ENCODE results near the gene PTPRC.
A peak's percentile ranks its signal among the peaks of the same experiment; 100 is the strongest.

PTPRC gene

GRCh38 chr1:198682850-198683249 is 44.0 kb downstream of the PTPRC start:
- ChIA-PET POLR2A (no interaction called here), CTCF (interaction anchor here (0.6 to 1.9 kb wide), 6 partner anchors 13 to 1161 kb away, joined by 3 to 6 read pairs (median 4); no protein-coding TSS in a partner anchor)
- H3K4me1 ChIP-seq (ENCODE audit: control insufficient read depth, insufficient read depth, low read length) = peaks cover 2% of the 10 kb centered on the region; the same call in 1 of the 2 replicates
- H3K36me3 ChIP-seq (ENCODE audit: control insufficient read depth in 2 of 2, insufficient read depth in 1 of 2, low read length in 2 of 2) = no peaks in the 10 kb centered on the region
- TF ChIP-seq ELK4 (IDR thresholded peaks at IDR 0.05; ENCODE audit: borderline replicate concordance, low read depth, low read length) = no peak
- TF ChIP-seq ZNF26 (tag by site-specific recombination; IDR thresholded peaks at IDR 0.05) = no peak
- TF ChIP-seq SP3 (tag by site-specific recombination; IDR thresholded peaks at IDR 0.05) = no peak
- no peak overlapping the region for H3K4me3 ChIP-seq (ENCODE audit: low read depth, low read length)
- H3K9me3 ChIP-seq (ENCODE audit: control insufficient read depth, insufficient read depth, low read depth, low read length) = no peaks in the 10 kb centered on the region
- H3K27ac ChIP-seq (ENCODE audit: extremely low read depth, low read depth, low read length) = no peak overlapping the region

DNA sequence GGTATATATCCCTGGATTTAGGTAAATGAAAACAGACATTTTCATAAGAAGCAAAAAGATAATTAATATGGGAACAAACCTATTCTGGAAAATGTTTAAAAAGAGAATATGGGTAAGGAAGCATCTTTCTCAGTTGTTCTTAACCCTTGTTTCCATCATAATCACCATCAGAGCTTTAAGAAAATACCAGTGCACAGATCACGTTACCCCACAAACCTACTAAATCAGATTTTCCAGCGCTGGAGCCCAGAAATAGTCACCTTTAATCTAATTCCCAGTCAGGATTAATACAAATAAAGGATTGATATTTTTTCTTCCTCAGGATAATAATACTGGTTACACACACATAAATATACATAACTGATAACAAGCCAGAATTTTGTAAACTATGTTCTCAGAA is 44.6 kb downstream of the PTPRC start:
- no peaks in the 10 kb centered on the region for H3K9me3 ChIP-seq (ENCODE audit: control insufficient read depth, insufficient read depth, low read depth, low read length)
- no peak overlapping the region for H3K4me3 ChIP-seq (ENCODE audit: low read depth, low read length)
- H3K4me1 ChIP-seq (ENCODE audit: control insufficient read depth, insufficient read depth, low read length) = peaks cover 2% of the 10 kb centered on the region; the same call in 1 of the 2 replicates
- ChIA-PET POLR2A (no interaction called here), CTCF (interaction anchor here (0.6 to 1.1 kb wide), 3 partner anchors 219 to 959 kb away, joined by 3 to 4 read pairs (median 3); no protein-coding TSS in a partner anchor)
- no peak for TF ChIP-seq ZNF248 (tag by site-specific recombination; IDR thresholded peaks at IDR 0.05)
- no peak for TF ChIP-seq ZSCAN23 (tag by site-specific recombination; IDR thresholded peaks at IDR 0.05)
- no peak for TF ChIP-seq GLI2 (tag by site-specific recombination; IDR thresholded peaks at IDR 0.05; ENCODE audit: borderline replicate concordance, low read depth)
- TF ChIP-seq, protein P1, sequence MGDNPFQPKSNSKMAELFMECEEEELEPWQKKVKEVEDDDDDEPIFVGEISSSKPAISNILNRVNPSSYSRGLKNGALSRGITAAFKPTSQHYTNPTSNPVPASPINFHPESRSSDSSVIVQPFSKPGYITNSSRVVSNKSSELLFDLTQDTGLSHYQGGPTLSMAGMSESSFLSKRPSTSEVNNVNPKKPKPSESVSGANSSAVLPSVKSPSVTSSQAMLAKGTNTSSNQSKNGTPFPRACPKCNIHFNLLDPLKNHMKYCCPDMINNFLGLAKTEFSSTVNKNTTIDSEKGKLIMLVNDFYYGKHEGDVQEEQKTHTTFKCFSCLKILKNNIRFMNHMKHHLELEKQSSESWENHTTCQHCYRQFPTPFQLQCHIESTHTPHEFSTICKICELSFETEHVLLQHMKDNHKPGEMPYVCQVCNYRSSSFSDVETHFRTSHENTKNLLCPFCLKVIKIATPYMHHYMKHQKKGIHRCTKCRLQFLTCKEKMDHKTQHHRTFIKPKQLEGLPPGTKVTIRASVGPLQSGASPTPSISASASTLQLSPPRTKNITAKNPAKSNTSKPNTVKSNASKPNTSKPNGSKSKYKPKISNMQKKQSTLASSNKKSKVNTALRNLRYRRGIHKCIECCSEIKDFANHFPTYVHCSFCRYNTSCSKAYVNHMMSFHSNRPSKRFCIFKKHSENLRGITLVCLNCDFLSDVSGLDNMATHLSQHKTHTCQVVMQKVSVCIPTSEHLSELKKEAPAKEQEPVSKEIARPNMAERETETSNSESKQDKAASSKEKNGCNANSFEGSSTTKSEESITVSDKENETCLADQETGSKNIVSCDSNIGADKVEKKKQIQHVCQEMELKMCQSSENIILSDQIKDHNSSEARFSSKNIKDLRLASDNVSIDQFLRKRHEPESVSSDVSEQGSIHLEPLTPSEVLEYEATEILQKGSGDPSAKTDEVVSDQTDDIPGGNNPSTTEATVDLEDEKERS (tag by site-specific recombination; IDR thresholded peaks at IDR 0.05) = no peak
- no peak for TF ChIP-seq ZNF211 (tag by site-specific recombination; IDR thresholded peaks at IDR 0.05; ENCODE audit: low read depth)
- no peak for TF ChIP-seq CTCF (tag by site-specific recombination; IDR thresholded peaks at IDR 0.05)
- H3K27ac ChIP-seq (ENCODE audit: extremely low read depth, low read depth, low read length) = no peak overlapping the region
- H3K36me3 ChIP-seq (ENCODE audit: control insufficient read depth in 2 of 2, insufficient read depth in 1 of 2, low read length in 2 of 2) = no peaks in the 10 kb centered on the region

DNA sequence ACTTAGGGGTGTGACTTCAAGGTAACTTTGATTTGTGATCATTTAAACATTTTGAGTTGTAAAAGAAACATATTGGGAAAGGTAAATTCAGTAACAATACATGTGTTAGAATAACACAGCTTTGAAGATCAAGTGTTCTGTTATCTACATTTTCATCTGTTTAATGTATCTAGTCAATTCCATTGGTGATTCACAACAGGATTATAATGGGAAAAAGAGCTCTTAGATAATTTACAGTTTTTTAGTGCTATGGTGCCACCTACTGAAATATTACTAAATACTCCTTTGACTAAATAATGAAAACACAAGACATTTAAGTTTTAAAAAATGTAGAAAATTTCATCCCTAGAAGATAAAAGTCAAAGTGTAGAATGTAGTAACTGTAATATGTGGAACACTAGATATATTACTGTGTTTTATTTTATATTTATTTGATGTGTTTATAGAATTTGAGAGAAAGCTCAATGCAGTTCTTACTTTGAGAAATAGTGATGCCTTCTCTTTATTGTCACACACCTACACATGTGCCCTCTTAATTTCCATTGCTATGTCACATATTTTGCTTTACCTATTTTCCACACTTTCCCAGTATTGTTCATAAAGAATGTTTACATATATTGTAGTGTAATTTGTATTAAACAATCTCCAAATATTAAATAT is 47.4 kb downstream of the PTPRC start:
- no peaks in the 10 kb centered on the region for H3K9me3 ChIP-seq (ENCODE audit: control insufficient read depth, insufficient read depth, low read depth, low read length)
- CTCF ChIA-PET = interaction anchor here (0.5 to 2.1 kb wide), 22 partner anchors 9 to 1507 kb away, joined by 3 to 8 read pairs (median 3); no protein-coding TSS in a partner anchor
- no peak overlapping the region for H3K4me3 ChIP-seq (ENCODE audit: low read depth, low read length)
- no peaks in the 10 kb centered on the region for H3K36me3 ChIP-seq (ENCODE audit: control insufficient read depth in 2 of 2, insufficient read depth in 1 of 2, low read length in 2 of 2)
- H3K4me1 ChIP-seq (ENCODE audit: control insufficient read depth, insufficient read depth, low read length) = peaks cover 2% of the 10 kb centered on the region; the same call in 1 of the 2 replicates
- TF ChIP-seq IKZF3 (tag by site-specific recombination; IDR thresholded peaks at IDR 0.05) = peak; percentile 54
- no peak for TF ChIP-seq ZNF350 (tag by site-specific recombination; IDR thresholded peaks at IDR 0.05)
- no peak for TF ChIP-seq ZNF510 (tag by site-specific recombination; IDR thresholded peaks at IDR 0.05; ENCODE audit: insufficient replicate concordance)
- peak; percentile 74 for TF ChIP-seq ZNF654 (tag by site-specific recombination; IDR thresholded peaks at IDR 0.05; ENCODE audit: low read depth)
- TF ChIP-seq ZBTB17 (tag by site-specific recombination; IDR thresholded peaks at IDR 0.05) = 0 out of 2 replicates have a peak, but pooled peaks have one; percentile 30
- no peak overlapping the region for H3K27ac ChIP-seq (ENCODE audit: extremely low read depth, low read depth, low read length)
- POLR2A ChIA-PET = no interaction called here
